Astrocyte of the cerebellum (primary cell): Measurements from ENCODE around the gene THAP4.

Source experiments
- DNase-seq: peaks from one replicate; pipeline ENCODE4 v3.0.0-alpha.2; 2011; ENCODE audit warnings: low read depth
- H3K4me3 ChIP-seq: 2 replicates; pipeline ENCODE4 v1.5.1; 2011; ENCODE audit warnings: mild to moderate bottlenecking, low read depth, low read length, moderate library complexity
- in situ Hi-C: cut with HindIII; loops from 2 replicates; pipeline ENCODE4 v1.10.0; 2017; ENCODE audit warnings: low sequenced_read_pairs
- TF ChIP-seq, protein P1 (sequence below): IDR thresholded peaks from 2 replicates; pipeline ENCODE4 v1.5.1; 2012; ENCODE audit warnings: low read length, low read depth, moderate library complexity, mild to moderate bottlenecking; ENCODE audit errors: missing control alignments

The THAP4 gene

DNA sequence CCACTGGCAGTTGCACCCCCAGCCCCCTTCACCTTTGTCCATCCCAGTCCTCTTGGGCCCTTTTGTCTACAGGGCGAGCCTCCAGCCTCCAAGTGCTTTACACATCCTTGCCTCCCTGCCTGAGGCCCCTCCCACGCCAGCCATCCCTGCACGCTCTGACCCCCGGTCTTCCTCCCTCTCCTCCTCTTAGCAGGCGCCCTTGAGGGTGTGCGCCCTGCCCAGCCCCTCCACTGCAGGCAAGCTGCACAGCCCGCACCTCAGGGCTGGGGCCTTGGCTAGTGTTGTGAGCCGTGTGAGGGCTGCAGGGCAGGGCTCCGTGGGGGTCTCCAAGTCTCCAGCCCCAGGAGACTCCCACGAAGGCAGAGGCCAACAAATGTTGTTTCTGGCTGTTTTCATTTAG is 71.5 kb downstream of the THAP4 start:
- TF ChIP-seq, protein P1, sequence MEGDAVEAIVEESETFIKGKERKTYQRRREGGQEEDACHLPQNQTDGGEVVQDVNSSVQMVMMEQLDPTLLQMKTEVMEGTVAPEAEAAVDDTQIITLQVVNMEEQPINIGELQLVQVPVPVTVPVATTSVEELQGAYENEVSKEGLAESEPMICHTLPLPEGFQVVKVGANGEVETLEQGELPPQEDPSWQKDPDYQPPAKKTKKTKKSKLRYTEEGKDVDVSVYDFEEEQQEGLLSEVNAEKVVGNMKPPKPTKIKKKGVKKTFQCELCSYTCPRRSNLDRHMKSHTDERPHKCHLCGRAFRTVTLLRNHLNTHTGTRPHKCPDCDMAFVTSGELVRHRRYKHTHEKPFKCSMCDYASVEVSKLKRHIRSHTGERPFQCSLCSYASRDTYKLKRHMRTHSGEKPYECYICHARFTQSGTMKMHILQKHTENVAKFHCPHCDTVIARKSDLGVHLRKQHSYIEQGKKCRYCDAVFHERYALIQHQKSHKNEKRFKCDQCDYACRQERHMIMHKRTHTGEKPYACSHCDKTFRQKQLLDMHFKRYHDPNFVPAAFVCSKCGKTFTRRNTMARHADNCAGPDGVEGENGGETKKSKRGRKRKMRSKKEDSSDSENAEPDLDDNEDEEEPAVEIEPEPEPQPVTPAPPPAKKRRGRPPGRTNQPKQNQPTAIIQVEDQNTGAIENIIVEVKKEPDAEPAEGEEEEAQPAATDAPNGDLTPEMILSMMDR = no peak
- no peak for DNase-seq
- in situ Hi-C loops = no loop called here
- no peak overlapping the region for H3K4me3 ChIP-seq

DNA sequence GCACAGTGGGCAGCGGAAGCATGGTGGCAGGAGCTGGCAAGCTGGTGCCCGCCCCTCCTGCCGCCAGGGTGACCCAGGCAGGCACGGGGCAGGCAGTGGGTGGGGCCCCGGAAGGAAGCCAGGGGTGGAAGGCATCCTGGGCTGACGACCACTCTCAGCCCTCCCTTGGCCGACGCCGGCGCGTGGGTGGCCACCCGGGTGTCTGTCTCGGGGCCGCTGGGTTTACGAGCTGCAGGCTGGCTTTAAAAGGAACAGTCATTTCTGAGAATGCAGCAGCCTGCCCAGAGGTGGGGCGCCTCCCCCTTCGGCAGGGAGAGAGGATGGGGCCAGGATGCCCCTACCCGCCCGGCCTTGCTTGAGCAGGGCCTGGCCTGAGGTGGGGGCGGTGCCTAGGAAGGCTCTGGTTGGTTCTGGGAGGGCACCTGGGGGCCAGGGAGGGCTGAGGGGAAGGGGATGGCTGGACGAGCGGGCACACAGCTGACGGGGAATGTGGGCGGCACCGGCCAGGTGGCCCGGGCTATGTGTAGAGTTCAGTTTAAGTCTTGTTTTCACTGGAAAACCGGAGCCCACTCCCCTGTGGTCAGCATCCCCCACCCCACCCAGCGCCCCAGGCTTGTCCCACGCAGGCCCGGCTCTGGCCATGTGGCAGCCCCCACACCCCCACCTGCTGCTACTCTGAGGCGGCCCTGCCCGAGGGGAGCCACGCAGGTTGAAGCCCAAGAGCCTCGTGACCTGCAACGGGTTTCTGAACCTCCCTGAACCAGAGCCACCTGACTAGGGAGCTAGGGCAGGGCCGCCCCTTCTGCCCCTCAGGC is 72.2 kb downstream of the THAP4 start:
- H3K4me3 ChIP-seq = no peak overlapping the region
- DNase-seq = no peak
- TF ChIP-seq, protein P1 = no peak
- in situ Hi-C loops = no loop called here

DNA sequence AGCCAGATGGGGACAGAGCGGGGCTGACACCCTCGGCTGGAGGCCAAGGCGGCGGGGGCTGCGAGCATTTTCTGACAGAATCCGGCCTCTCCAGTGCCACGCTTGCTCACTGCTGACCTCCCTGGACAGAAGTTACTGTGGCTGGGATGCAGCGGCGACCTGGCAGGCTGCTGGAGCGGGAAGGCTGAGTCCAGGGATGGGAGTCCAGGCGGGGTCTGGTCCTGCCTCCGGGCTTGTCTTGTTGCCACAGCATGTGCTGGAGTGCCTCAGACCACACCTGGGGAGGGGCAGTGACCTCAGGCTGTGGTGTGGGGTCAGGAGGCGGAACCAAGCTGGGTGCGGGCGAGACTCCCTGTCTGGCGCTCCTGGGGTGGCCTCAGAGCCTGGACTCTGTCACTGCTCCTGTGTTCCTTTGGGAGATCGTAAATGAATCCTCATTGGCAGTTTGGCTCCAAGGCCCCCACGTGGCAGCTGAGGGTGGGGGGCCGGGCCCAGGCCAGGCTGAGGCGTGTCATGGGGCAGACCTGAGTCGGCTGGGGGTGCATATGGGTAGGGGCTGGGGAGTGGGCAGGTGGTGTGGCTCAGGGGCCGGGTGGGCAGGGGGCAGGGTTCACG is 72.9 kb downstream of the THAP4 start:
- TF ChIP-seq, protein P1 = no peak
- in situ Hi-C loops = no loop called here
- H3K4me3 ChIP-seq = no peak overlapping the region
- no peak for DNase-seq

DNA sequence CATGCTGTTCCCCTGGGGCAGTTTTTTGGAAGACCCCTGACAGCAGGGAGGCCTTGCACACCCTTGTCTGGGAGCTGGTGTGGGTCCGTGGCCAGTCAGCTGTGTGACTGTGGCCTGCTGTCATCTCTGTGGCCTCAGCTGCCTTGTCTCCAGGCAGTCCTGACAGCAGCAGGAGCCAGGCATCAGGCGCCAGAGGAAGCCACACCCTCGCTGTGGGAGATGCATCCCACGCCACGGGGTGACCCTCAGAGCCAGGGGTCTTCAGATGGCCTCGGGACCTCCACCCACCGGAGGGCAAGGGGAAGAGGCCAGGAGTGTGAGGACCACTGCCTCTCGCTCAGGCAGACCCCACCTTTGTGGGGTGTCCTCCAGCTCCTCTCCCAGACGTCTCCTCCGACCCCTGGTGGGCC is 73.4 kb downstream of the THAP4 start:
- TF ChIP-seq, protein P1 = no peak
- DNase-seq = no peak
- H3K4me3 ChIP-seq = no peak overlapping the region
- in situ Hi-C loops = no loop called here

DNA sequence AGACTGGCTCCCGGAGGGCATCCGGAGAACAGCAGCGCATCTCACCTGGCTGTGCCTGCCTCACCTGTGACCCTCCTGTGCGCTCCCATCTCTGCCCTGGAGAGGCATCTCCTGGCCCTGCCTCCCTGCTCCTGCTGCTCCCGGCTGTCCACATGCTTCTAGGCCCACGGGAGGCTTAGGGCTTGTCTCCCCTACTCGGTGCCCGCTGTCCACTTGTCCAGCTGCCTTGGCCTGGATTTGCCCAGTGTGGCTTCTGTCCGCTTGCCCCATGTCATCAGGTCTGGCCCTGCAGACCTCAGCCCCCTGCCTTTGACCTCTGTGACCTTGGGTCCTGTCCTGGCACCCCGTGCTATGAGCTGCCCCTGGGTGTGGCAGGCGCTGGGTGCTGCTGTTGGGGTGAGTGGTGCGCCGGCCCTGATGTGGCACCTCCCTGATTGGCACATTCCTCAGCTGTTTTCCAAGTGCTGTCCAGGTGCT is 73.9 kb downstream of the THAP4 start:
- H3K4me3 ChIP-seq = no peak overlapping the region
- TF ChIP-seq, protein P1 = no peak
- in situ Hi-C loops = no loop called here
- no peak for DNase-seq

DNA sequence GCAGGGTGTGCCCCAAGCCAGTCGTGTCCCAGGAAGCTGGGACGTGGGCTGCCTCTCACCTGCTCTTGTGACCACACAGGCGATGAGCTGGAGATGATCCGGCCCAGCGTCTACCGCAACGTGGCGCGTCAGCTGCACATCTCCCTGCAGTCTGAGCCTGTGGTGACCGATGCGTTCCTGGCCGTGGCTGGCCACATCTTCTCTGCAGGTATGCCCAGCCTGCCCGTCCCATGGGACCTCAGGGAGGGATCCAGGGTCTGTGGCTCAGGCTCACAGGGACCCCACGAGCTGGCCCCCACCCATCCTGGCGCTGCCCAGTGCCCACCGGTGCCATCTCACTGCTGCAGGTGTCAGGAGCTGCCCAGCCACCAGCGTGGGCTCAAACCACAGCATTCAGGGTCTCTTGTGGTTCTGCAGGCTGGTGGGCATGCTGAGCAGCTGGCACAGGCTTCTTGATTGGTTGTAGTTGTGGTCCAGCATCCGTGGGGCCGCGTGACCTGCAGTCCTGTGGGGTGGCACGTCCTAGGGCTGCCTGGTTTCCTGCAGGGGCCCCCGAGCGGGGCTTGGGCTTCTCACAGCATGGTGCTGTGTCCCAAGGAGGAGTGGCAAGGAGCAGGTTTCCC is 74.6 kb downstream of the THAP4 start:
- in situ Hi-C loops = no loop called here
- no peak overlapping the region for H3K4me3 ChIP-seq
- TF ChIP-seq, protein P1 = no peak
- DNase-seq = no peak
